ENCODE results near the gene KRTAP17-1. TPM values are rescaled to one million over a fixed set of nuclear protein-coding genes. Genes with fewer than 3 reads are reported as not detected.
A peak's percentile ranks its signal among the peaks of the same experiment; 100 is the strongest.

The KRTAP17-1 gene
- total RNA-seq, 1 experiment from 2014 or later: not detected

DNA sequence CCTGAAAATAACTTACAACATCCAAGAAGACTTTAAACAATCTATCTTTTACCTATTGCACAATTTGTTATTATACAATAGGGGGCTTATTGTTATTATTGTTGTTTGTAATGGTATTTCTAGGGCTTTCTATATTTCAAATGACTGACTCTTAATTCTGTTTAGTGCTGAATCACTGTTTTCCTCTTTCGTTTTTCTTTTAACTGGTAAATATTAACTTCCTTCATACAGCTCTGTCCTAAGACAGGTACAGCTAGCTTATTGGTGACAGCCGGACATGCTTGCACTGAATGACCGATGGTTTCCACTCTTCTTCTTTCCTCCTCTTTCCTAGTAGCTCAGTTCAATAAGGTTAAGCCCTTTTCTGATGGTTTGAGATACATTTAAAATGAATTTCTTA lies 28.5 kb downstream of the KRTAP17-1 start:
- CTCF ChIA-PET: interaction anchor here (0.6 to 0.7 kb wide), 2 partner anchors 376 to 1591 kb away, joined by 4 to 11 read pairs; no protein-coding TSS in a partner anchor

DNA sequence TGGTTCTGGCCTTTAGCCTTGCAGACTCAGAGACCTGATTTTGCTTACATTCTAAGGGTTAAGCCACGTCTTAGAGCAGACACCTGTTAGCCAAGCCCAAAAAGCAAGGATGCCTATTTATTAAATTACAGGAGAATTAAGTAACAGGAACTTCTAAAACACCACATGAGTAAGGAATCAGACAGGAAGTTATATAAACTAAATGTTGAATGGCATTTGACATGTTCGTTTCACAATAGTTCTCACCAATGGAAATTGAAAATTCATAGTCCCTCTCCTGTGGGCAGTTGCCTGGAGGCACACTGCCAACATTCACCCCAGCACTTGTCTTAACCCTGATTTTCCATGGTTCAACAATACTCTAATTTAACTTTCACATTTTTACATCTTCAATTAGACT lies 31.0 kb downstream of the KRTAP17-1 start:
- POLR2A ChIA-PET: no interaction called here
- Mint-ChIP-seq H3K4me1 (ENCODE audit: low read depth, unreplicated experiment) (peaks cover 34% of the 10 kb centered on the region), H3K9me3 (ENCODE audit: unreplicated experiment) (peaks cover 9% of the 10 kb centered on the region), H3K27ac (ENCODE audit: unreplicated experiment) (peak overlapping the region; percentile 32), H3K27me3 (ENCODE audit: insufficient read depth, unreplicated experiment) (no peaks in the 10 kb centered on the region), H3K36me3 (ENCODE audit: insufficient read depth, unreplicated experiment) (no peaks in the 10 kb centered on the region), H3K4me3 (ENCODE audit: unreplicated experiment) (peak overlapping the region; percentile 32)
- CTCF ChIA-PET: no interaction called here
- TF ChIP-seq, protein P1, sequence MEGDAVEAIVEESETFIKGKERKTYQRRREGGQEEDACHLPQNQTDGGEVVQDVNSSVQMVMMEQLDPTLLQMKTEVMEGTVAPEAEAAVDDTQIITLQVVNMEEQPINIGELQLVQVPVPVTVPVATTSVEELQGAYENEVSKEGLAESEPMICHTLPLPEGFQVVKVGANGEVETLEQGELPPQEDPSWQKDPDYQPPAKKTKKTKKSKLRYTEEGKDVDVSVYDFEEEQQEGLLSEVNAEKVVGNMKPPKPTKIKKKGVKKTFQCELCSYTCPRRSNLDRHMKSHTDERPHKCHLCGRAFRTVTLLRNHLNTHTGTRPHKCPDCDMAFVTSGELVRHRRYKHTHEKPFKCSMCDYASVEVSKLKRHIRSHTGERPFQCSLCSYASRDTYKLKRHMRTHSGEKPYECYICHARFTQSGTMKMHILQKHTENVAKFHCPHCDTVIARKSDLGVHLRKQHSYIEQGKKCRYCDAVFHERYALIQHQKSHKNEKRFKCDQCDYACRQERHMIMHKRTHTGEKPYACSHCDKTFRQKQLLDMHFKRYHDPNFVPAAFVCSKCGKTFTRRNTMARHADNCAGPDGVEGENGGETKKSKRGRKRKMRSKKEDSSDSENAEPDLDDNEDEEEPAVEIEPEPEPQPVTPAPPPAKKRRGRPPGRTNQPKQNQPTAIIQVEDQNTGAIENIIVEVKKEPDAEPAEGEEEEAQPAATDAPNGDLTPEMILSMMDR (IDR thresholded peaks at IDR 0.05; ENCODE audit: insufficient read depth in 1 of 2, low read depth in 1 of 2, low read length in 1 of 2, severe bottlenecking in 1 of 2, unreplicated experiment in 1 of 2): no peak
- DNase-seq: no peak
- H3K9me3 ChIP-seq: peaks cover 2% of the 10 kb centered on the region; the same call in 1 of the 2 replicates
- peaks cover 31% of the 10 kb centered on the region for H3K4me1 ChIP-seq
- H3K4me3 ChIP-seq (ENCODE audit: low read depth, low read length): no peak overlapping the region
- H3K36me3 ChIP-seq (ENCODE audit: control insufficient read depth, insufficient read depth, low read length): no peaks in the 10 kb centered on the region
- BruUV-seq (replicated peaks): no TSS peak
- intact Hi-C loops (cut with micrococcal nuclease; ENCODE audit: unreplicated experiment): loop anchor here (10.0 kb wide), 1 partner anchor 220 kb away; the partner anchor contains the start of genes KRTAP2-3 and KRTAP2-4
- H3K27me3 ChIP-seq (replicated peaks; ENCODE audit: control insufficient read depth, insufficient read depth, low read length): no peaks in the 10 kb centered on the region

More for the DNA sequence above, 28.5 kb downstream of the KRTAP17-1 start:
- TF ChIP-seq, protein P1 (IDR thresholded peaks at IDR 0.05; ENCODE audit: insufficient read depth in 1 of 2, low read depth in 1 of 2, low read length in 1 of 2, severe bottlenecking in 1 of 2, unreplicated experiment in 1 of 2): no peak
- intact Hi-C loops (cut with micrococcal nuclease; ENCODE audit: unreplicated experiment): loop anchor here (10.0 kb wide), 1 partner anchor 222 kb away; the partner anchor contains the start of genes KRTAP2-3 and KRTAP2-4
- no peak overlapping the region for H3K4me3 ChIP-seq (ENCODE audit: low read depth, low read length)
- peaks cover 34% of the 10 kb centered on the region for H3K4me1 Mint-ChIP-seq (ENCODE audit: low read depth, unreplicated experiment)
- H3K36me3 Mint-ChIP-seq (ENCODE audit: insufficient read depth, unreplicated experiment): no peaks in the 10 kb centered on the region
- BruUV-seq (replicated peaks): no TSS peak
- H3K9me3 ChIP-seq: peaks cover 2% of the 10 kb centered on the region; the same call in 1 of the 2 replicates
- POLR2A ChIA-PET: no interaction called here
- H3K4me1 ChIP-seq: peaks cover 31% of the 10 kb centered on the region
- H3K27me3 ChIP-seq (replicated peaks; ENCODE audit: control insufficient read depth, insufficient read depth, low read length): no peaks in the 10 kb centered on the region
- H3K27me3 Mint-ChIP-seq (ENCODE audit: insufficient read depth, unreplicated experiment): no peaks in the 10 kb centered on the region
- peak overlapping the region; percentile 72 for H3K27ac Mint-ChIP-seq (ENCODE audit: unreplicated experiment)
- DNase-seq: no peak
- no peaks in the 10 kb centered on the region for H3K36me3 ChIP-seq (ENCODE audit: control insufficient read depth, insufficient read depth, low read length)
- H3K9me3 Mint-ChIP-seq (ENCODE audit: unreplicated experiment): peaks cover 9% of the 10 kb centered on the region
- H3K4me3 Mint-ChIP-seq (ENCODE audit: unreplicated experiment): no peak overlapping the region

DNA sequence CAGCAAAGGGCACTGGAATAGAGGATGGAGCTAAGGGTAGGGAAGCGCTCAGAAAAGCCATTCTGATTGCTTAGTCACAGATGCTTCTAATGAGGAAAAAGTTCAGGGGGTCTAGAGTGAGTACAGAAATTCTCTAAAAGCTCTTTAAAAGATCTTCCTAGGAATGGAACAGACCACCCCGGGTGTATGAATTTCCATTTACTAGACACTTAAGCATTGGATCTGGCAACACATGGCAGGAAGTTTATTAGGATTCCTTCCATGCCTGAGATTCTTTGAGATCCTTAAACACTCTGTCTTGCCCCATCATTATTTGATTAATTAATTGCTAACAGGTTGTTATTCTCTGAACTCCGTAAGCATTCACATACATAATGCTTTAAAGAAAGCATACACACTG lies 31.5 kb downstream of the KRTAP17-1 start:
- BruUV-seq (replicated peaks): no TSS peak
- intact Hi-C loops (cut with micrococcal nuclease; ENCODE audit: unreplicated experiment): loop anchor here (10.0 kb wide), 1 partner anchor 219 kb away; the partner anchor contains the start of genes KRTAP2-3 and KRTAP2-4
- no peak overlapping the region for H3K4me3 Mint-ChIP-seq (ENCODE audit: unreplicated experiment)
- Histone ChIP-seq H3K9me3 (peaks cover 2% of the 10 kb centered on the region; the same call in 1 of the 2 replicates), H3K4me3 (ENCODE audit: low read depth, low read length) (no peak overlapping the region), H3K36me3 (ENCODE audit: control insufficient read depth, insufficient read depth, low read length) (no peaks in the 10 kb centered on the region), H3K27me3 (replicated peaks; ENCODE audit: control insufficient read depth, insufficient read depth, low read length) (no peaks in the 10 kb centered on the region), H3K4me1 (peaks cover 31% of the 10 kb centered on the region)
- peaks cover 9% of the 10 kb centered on the region for H3K9me3 Mint-ChIP-seq (ENCODE audit: unreplicated experiment)
- H3K4me1 Mint-ChIP-seq (ENCODE audit: low read depth, unreplicated experiment): peaks cover 34% of the 10 kb centered on the region
- POLR2A ChIA-PET: no interaction called here
- TF ChIP-seq, protein P1 (IDR thresholded peaks at IDR 0.05; ENCODE audit: insufficient read depth in 1 of 2, low read depth in 1 of 2, low read length in 1 of 2, severe bottlenecking in 1 of 2, unreplicated experiment in 1 of 2): no peak
- CTCF ChIA-PET: no interaction called here
- H3K36me3 Mint-ChIP-seq (ENCODE audit: insufficient read depth, unreplicated experiment): no peaks in the 10 kb centered on the region
- H3K27me3 Mint-ChIP-seq (ENCODE audit: insufficient read depth, unreplicated experiment): no peaks in the 10 kb centered on the region
- H3K27ac Mint-ChIP-seq (ENCODE audit: unreplicated experiment): no peak overlapping the region
- DNase-seq: peak in 1 of 2 experiments; percentile 22

Measured in Caco-2 (cell line).